ENCODE measurements around the gene LRRFIP2. TPM values are rescaled to one million over a fixed set of nuclear protein-coding genes. Genes with fewer than 3 reads are reported as not detected.
A peak's percentile ranks its signal among the peaks of the same experiment; 100 is the strongest.

The LRRFIP2 gene
- total and polyA plus RNA-seq, 12 donors, result 34.2 to 161 (median 46.2) TPM

- WGBS, 4 donors, result 77 to 96% (median 87%) methylated on average over 2 of the region's 2 CpGs
- intact Hi-C loops (cut with DNase I), result no loop called here
- no peak for DNase-seq
Observed at GRCh38 chr3:37098884-37099283, 75.5 kb downstream of the LRRFIP2 start.

GRCh38 chr3:37097776-37098175, 76.6 kb downstream of the LRRFIP2 start:
- no peaks in the 10 kb centered on the region for H3K27me3 ChIP-seq
- H3K9me3 ChIP-seq (replicated peaks in 1 of 3), result no peaks in the 10 kb centered on the region
- no peak overlapping the region for H3K4me3 ChIP-seq
- no peak for DNase-seq
- intact Hi-C loops (cut with DNase I), result no loop called here
- H3K36me3 ChIP-seq (replicated peaks in 1 of 2), result no peaks in the 10 kb centered on the region
- TF ChIP-seq, protein P1, sequence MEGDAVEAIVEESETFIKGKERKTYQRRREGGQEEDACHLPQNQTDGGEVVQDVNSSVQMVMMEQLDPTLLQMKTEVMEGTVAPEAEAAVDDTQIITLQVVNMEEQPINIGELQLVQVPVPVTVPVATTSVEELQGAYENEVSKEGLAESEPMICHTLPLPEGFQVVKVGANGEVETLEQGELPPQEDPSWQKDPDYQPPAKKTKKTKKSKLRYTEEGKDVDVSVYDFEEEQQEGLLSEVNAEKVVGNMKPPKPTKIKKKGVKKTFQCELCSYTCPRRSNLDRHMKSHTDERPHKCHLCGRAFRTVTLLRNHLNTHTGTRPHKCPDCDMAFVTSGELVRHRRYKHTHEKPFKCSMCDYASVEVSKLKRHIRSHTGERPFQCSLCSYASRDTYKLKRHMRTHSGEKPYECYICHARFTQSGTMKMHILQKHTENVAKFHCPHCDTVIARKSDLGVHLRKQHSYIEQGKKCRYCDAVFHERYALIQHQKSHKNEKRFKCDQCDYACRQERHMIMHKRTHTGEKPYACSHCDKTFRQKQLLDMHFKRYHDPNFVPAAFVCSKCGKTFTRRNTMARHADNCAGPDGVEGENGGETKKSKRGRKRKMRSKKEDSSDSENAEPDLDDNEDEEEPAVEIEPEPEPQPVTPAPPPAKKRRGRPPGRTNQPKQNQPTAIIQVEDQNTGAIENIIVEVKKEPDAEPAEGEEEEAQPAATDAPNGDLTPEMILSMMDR (IDR thresholded peaks at IDR 0.05), result no peak
- TF ChIP-seq POLR2A (IDR thresholded peaks at IDR 0.05), result no peak
- H3K4me1 ChIP-seq (replicated peaks in 1 of 2), result peaks cover 14 to 25% of the 10 kb centered on the region in 2 donors
- peak overlapping the region in 2 of 5 donors; percentile 38 to 42 for H3K27ac ChIP-seq

More at GRCh38 chr3:37098884-37099283, 75.5 kb downstream of the LRRFIP2 start:
- Histone ChIP-seq H3K4me1 (replicated peaks in 1 of 2) (peaks cover 14 to 36% of the 10 kb centered on the region in 2 donors), H3K27ac (no peak overlapping the region), H3K9me3 (replicated peaks in 1 of 3) (no peaks in the 10 kb centered on the region), H3K4me3 (no peak overlapping the region), H3K27me3 (no peaks in the 10 kb centered on the region), H3K36me3 (replicated peaks in 1 of 2) (no peaks in the 10 kb centered on the region)
- TF ChIP-seq, protein P1 (IDR thresholded peaks at IDR 0.05), result no peak
- no peak for TF ChIP-seq POLR2A (IDR thresholded peaks at IDR 0.05)

GRCh38 chr3:37096975-37097374, 77.4 kb downstream of the LRRFIP2 start:
- intact Hi-C loops (cut with DNase I), result no loop called here
- H3K4me1 ChIP-seq (replicated peaks in 1 of 2), result peaks cover 14 to 25% of the 10 kb centered on the region in 2 donors
- H3K27ac ChIP-seq, result peak overlapping the region in 4 of 5 donors; percentile 38 to 55 (median 44)
- 19 to 32% (median 23%) methylated on average over 1 of the region's 1 CpG for WGBS, 4 donors
- H3K4me3 ChIP-seq, result no peak overlapping the region
- H3K27me3 ChIP-seq, result no peaks in the 10 kb centered on the region
- H3K9me3 ChIP-seq (replicated peaks in 1 of 3), result no peaks in the 10 kb centered on the region
- no peaks in the 10 kb centered on the region for H3K36me3 ChIP-seq (replicated peaks in 1 of 2)
- TF ChIP-seq, protein P1 (IDR thresholded peaks at IDR 0.05), result peak in 1 of 6 experiments; percentile 6
- no peak for TF ChIP-seq POLR2A (IDR thresholded peaks at IDR 0.05)
- no peak for DNase-seq

GRCh38 chr3:37096288-37096687, 78.1 kb downstream of the LRRFIP2 start:
- Histone ChIP-seq H3K4me3 (no peak overlapping the region), H3K27ac (peak overlapping the region in 4 of 5 donors; percentile 24 to 55 (median 44)), H3K4me1 (replicated peaks in 1 of 2) (peaks cover 14 to 25% of the 10 kb centered on the region in 2 donors), H3K27me3 (no peaks in the 10 kb centered on the region), H3K36me3 (replicated peaks in 1 of 2) (no peaks in the 10 kb centered on the region), H3K9me3 (replicated peaks in 1 of 3) (no peaks in the 10 kb centered on the region)
- DNase-seq, result no peak
- intact Hi-C loops (cut with DNase I), result no loop called here
- no peak for TF ChIP-seq POLR2A (IDR thresholded peaks at IDR 0.05)
- TF ChIP-seq, protein P1 (IDR thresholded peaks at IDR 0.05), result no peak
- WGBS, 4 donors, result 9 to 18% (median 12%) methylated on average over 1 of the region's 1 CpG
